ENCODE measurements around the gene ZSCAN1. TPM values are rescaled to one million over a fixed set of nuclear protein-coding genes. Genes with fewer than 3 reads are reported as not detected.

The ZSCAN1 gene
- total and polyA plus RNA-seq, 10 of the 15 experiments (the other 5 are each of a cell fraction or from before 2014, with no cell fraction given), result not detected

- Histone ChIP-seq H2AFZ (ENCODE audit: control insufficient read depth, low read depth, low read length) (no peak overlapping the region), H3K4me3 (no peak overlapping the region), H3K9ac (ENCODE audit: control insufficient read depth, insufficient read depth, low read length) (no peak overlapping the region), H3K36me3 (ENCODE audit: control insufficient read depth in 2 of 2, insufficient read depth in 2 of 2, low read length in 1 of 2) (no peaks in the 10 kb centered on the region), H4K20me1 (ENCODE audit: control insufficient read depth, insufficient read depth) (no peaks in the 10 kb centered on the region), H3K4me1 (ENCODE audit: control insufficient read depth, insufficient read depth, low read length) (no peaks in the 10 kb centered on the region), H3K79me2 (ENCODE audit: control insufficient read depth, insufficient read depth, low read length) (no peaks in the 10 kb centered on the region), H3K9me3 (replicated peaks; ENCODE audit: control insufficient read depth, insufficient read depth, low read length) (peaks cover 13% of the 10 kb centered on the region; the same call in 2 of the 3 replicates), H3K4me2 (ENCODE audit: control insufficient read depth, insufficient read depth) (no peak overlapping the region), H3K27me3 (replicated peaks in 1 of 2; ENCODE audit: control insufficient read depth in 2 of 2, insufficient read depth in 2 of 2, low read length in 1 of 2) (no peaks in the 10 kb centered on the region), H3K27ac (ENCODE audit: control insufficient read depth, insufficient read depth) (no peak overlapping the region)
- BruUV-seq (replicated peaks), result no TSS peak
- WGBS (ENCODE audit: insufficient coverage, insufficient replicate concordance, low lambda C conversion rate, missing lambda C conversion rate), result 71% methylated on average over 10 of the region's 10 CpGs
- intact Hi-C loops (cut with micrococcal nuclease; ENCODE audit: unreplicated experiment) (no loop called here), in situ Hi-C loops (cut with MboI) (no loop called here)
- TF ChIP-seq NBN (IDR thresholded peaks at IDR 0.05) (no peak), NFYA (IDR thresholded peaks at IDR 0.05; ENCODE audit: borderline replicate concordance, low read depth, low read length) (no peak), CBFB (IDR thresholded peaks at IDR 0.05; ENCODE audit: low read depth) (no peak), EED (IDR thresholded peaks at IDR 0.05; ENCODE audit: low read depth) (no peak), PML (IDR thresholded peaks at IDR 0.05; ENCODE audit: low read length) (no peak), RAD51 (IDR thresholded peaks at IDR 0.05) (no peak), SMAD1 (IDR thresholded peaks at IDR 0.05; ENCODE audit: low read depth, partially characterized antibody) (no peak), RBBP5 (conservative IDR thresholded peaks at IDR 0.05) (no peak), ATF7 (IDR thresholded peaks at IDR 0.05; ENCODE audit: low read depth) (no peak), NFIC (IDR thresholded peaks at IDR 0.05; ENCODE audit: low read depth, low read length) (no peak)
- DNase-seq (ENCODE audit: low read depth, low spot score) (no peak), FAIRE-seq (no peak), ATAC-seq (no peak)
- ChIA-PET POLR2A (no interaction called here), SMC1A (ENCODE audit: uncharacterized antibody, unreplicated experiment) (no interaction called here), CTCF (no interaction called here), RAD21 (ENCODE audit: unreplicated experiment) (no interaction called here)
Measured at GRCh38 chr19:58095328-58095727, 61.5 kb downstream of the ZSCAN1 start.

- Histone ChIP-seq H3K9me3 (replicated peaks; ENCODE audit: control insufficient read depth, insufficient read depth, low read length) (peaks cover 13% of the 10 kb centered on the region; the same call in 2 of the 3 replicates), H4K20me1 (ENCODE audit: control insufficient read depth, insufficient read depth) (no peaks in the 10 kb centered on the region), H3K4me1 (ENCODE audit: control insufficient read depth, insufficient read depth, low read length) (no peaks in the 10 kb centered on the region), H3K27ac (ENCODE audit: control insufficient read depth, insufficient read depth) (no peak overlapping the region), H3K4me3 (no peak overlapping the region), H2AFZ (ENCODE audit: control insufficient read depth, low read depth, low read length) (no peak overlapping the region), H3K36me3 (ENCODE audit: control insufficient read depth in 2 of 2, insufficient read depth in 2 of 2, low read length in 1 of 2) (no peaks in the 10 kb centered on the region), H3K4me2 (ENCODE audit: control insufficient read depth, insufficient read depth) (no peak overlapping the region), H3K27me3 (replicated peaks in 1 of 2; ENCODE audit: control insufficient read depth in 2 of 2, insufficient read depth in 2 of 2, low read length in 1 of 2) (no peaks in the 10 kb centered on the region), H3K9ac (ENCODE audit: control insufficient read depth, insufficient read depth, low read length) (no peak overlapping the region), H3K79me2 (ENCODE audit: control insufficient read depth, insufficient read depth, low read length) (no peaks in the 10 kb centered on the region)
- BruUV-seq (replicated peaks), result no TSS peak
- no peak for ATAC-seq
- in situ Hi-C loops (cut with MboI) (no loop called here), intact Hi-C loops (cut with micrococcal nuclease; ENCODE audit: unreplicated experiment) (no loop called here)
- WGBS (ENCODE audit: insufficient coverage, insufficient replicate concordance, low lambda C conversion rate, missing lambda C conversion rate), result 79% methylated on average over 13 of the region's 13 CpGs
- ChIA-PET SMC1A (ENCODE audit: uncharacterized antibody, unreplicated experiment) (no interaction called here), POLR2A (no interaction called here), RAD21 (ENCODE audit: unreplicated experiment) (no interaction called here), CTCF (no interaction called here)
- FAIRE-seq, result no peak
- no peak for DNase-seq (ENCODE audit: low read depth, low spot score)
- TF ChIP-seq MYB (IDR thresholded peaks at IDR 0.05; ENCODE audit: borderline replicate concordance, low read depth, low read length) (no peak), PML (IDR thresholded peaks at IDR 0.05; ENCODE audit: low read length) (no peak), EP300 (IDR thresholded peaks at IDR 0.05; ENCODE audit: borderline replicate concordance in 1 of 2, control insufficient read depth in 1 of 2, low read depth in 2 of 2, low read length in 2 of 2) (no peak), PAX8 (IDR thresholded peaks at IDR 0.05) (no peak), RELA (IDR thresholded peaks at IDR 0.05; ENCODE audit: borderline replicate concordance, partially characterized antibody) (no peak), PAX5 (IDR thresholded peaks at IDR 0.05; ENCODE audit: borderline replicate concordance, low read depth, low read length) (no peak), TCF3 (IDR thresholded peaks at IDR 0.05; ENCODE audit: borderline replicate concordance, insufficient read depth, low read depth, low read length) (no peak), TBL1XR1 (IDR thresholded peaks at IDR 0.05; ENCODE audit: low read depth, low read length) (no peak), BCLAF1 (IDR thresholded peaks at IDR 0.05) (no peak)
Measured at GRCh38 chr19:58096884-58097283, 63.1 kb downstream of the ZSCAN1 start.

All from GM12878 (cell line).